Right renal cortex interstitium (tissue), 3 donors: ENCODE measurements around the gene FRAS1. TPM values are rescaled to one million over a fixed set of nuclear protein-coding genes. Genes with fewer than 3 reads are reported as not detected.
"Not testable (repeated sequence)": the region's sequence is repeated elsewhere in the genome, so short reads cannot be mapped to it uniquely, and the experiment has no call there.

Experiments
- DNase-seq, 3 donors: peaks; one replicate each; pipeline ENCODE4 v3.0.0-alpha.2; 2013; ENCODE audit warnings: low read depth in 3 of 3, low spot score in 2 of 3
- polyA plus RNA-seq, 3 donors: library from polyadenylated mRNA; unstranded; fragments of 120-200 nt; gene quantifications; one replicate each; pipeline ENCODE4 v1.2.1, GENCODE V29; 2013; ENCODE audit not compliant: insufficient read length in 3 of 3

Gene FRAS1
- polyA plus RNA-seq, 3 donors = 70.4 to 83.3 (median 77.4) TPM

DNA sequence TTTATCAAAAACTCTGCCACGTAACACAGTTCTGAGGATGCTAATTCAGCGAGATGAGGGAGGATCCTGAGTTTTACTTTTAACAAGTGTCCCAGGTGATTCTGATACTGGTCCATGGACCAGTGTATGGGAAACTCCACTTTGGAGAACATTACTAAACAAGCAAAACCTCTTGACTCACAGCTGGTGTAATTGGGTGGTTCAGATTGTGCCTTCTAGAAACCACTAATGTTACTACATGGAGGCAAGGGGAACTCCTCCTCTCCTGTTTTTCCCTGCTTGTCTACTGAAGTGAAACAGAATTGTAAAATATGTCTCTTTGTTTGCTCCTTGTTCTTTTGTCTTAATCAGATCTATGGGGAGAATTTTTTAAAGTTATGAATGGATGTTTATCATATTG lies 62.6 kb downstream of the FRAS1 start:
- DNase-seq = no peak

DNA sequence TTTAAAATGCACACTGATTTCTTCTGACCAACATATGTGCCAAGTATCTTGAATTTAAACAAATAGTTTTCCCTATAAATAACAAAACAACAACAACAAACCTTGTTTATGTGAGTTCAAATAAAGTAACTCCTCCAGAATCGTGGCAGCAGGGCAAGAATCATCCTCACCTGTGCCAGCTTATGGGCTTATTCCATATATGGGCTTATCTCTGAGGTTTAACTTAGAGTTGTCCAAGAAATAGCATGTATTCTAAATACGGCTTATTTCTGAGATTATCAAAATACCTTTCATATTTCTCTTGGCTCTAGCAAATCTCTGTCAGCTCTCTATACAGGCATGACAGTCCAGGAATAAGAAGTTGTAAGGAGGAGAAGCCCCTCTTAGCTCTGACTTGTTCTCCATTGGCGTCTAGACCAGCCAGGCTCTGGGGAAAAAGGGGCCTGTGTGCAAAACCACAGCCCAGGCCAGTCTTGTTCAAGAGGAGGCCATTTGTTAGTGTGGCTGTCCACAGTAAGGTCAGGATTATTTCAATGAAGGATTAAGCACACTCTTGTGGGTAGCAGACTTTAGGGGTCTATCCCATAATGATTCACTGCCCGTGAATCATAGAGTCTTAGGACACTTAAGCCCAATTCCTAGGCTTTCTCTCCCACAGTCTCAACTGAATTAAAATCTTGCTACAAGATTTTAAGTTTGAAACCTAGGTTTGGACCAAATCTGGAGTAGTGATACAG lies 63.2 kb downstream of the FRAS1 start:
- no peak for DNase-seq

DNA sequence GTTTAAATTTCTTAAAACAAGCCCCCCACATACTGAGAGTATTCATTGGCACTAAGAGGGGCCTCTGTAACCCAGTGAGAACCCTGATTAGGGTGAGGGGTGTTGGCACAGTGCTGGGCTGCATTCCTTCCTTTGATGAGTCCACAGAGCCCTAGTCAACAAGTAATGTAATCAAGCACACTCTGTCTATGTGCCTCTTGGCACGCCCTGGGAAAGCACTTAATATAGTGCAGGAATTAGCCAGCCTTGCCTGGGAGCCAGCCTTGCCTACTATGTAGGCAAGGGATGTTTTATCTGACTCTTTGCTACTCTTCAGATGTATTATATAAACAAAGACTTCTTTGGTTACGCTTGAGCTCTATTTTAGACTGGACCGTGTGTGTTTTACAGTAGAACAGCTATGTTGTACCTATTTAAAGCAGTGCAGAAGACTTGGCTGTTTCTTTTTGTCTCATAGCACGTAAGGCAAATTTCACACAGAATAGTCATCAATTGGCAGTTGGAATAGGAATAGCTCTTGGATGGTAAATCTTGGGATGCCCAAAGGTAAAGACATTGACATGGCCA lies 64.3 kb downstream of the FRAS1 start:
- no peak for DNase-seq

DNA sequence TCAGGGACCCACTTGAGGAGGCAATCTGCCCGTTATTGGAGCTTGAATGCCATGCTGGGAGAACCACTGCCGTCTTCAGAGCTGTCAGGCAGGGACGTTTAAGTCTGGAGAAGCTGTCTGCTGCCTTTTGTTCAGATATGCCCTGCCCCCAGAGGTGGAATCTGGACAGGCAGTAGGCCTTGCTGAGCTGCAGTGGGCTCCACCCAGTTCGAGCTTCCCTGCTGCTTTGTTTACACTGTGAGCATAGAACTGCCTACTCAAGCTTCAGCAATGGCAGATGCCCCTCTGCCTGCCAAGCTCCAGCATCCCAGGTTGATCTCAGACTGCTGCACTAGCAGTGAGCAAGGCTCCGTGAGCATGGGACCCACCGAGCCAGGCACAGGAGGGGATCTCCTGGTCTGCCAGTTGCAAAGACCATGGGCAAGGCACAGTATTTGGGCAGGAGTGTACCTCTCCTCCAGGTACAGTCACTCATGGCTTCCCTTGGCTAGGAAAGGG lies 68.8 kb downstream of the FRAS1 start:
- DNase-seq = not testable (repeated sequence)

DNA sequence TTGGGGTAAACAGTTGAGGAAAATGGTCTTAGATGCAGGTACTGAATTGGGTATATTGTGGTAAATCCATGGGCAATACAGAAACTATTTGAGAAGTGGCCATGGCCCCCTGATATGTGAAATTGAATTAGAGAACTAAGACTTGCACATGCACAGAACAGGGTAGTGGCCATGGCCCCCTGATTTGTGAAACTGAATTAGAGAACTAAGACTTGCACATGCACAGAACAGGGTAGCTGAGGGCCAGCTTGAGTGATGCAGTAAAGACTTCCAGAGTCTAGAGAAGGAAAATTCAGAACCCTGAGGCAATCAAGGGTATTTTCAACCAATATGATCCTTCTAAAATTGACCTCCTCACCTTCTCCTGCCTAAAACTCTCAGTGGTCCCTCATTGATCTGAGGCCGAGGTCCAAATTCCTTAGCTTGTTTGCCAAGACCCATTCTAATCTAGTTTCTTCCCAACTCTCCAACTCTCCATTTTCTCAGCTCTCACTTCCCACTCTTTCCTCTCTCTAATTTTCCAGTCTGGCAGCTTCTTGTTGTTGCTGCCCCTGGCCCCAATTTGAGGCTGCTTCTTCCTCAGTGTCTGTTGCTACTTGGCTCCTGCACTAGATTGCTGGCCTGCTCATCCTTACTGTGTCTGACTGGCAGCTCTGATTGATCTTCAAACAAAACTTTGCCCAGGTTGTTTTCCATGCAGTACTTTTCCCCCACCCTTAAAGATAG lies 72.4 kb downstream of the FRAS1 start:
- no peak for DNase-seq

DNA sequence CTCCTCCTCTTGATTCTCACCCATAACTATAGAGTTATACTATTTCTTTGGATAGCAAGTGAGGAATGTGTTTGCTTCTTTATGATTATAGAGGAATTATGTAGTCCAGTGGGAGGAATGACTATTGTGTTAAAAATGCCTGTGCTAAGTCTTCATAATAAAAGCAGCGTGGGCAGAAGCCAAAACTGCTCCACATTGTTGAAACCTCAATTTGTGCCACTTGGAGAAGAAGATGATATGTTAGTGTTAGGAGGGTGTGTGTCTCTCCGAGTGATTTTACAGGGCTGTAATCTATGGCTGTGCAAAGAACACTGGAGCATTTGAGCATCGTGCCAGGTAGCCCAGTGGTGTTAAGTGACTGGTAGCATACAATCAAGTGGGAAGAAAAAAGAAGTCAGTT lies 74.3 kb downstream of the FRAS1 start:
- DNase-seq = no peak

DNA sequence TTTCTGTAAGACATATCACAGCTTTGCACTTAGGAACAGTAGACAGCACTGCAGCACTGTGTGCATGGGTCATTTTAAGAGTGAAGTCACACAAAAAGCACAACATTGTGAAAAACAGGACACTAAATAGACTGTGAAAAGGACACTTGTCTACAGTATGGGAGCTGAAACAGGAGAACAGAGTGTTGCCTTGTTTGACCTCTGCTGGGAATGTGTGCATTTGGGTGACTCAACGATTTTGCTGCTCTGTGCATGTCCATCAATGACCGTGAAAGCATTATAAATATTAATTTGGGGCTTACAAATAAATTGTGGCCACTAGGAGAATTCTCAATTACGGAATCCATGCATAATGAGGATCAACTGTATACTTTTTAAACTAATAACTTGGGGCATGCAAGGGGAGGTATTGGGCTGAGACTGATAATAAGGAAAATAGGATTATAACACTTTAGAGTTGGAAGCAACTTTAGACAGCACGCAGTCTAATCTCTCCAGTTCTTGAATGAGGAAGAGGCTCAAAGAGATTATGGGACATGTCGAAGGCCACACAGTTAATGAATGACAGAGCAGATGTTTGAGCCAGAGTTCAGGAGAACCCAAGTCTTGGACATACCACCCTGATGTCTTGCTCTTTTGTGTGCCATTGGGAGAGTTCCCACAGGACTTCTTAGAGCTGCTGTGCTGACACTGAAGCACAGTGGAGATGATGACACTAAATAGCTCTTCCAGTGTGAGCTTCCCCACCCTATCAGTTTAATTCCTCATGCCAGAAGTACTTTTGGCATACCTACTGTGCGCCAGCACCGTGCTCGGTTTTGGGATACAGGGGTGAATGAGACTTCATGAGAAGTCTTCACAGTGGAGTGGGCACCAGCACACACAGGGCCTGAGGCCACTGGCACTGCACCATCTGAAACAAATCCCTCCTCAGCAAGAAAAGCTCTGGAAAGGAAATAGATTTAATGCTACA lies 79.3 kb downstream of the FRAS1 start:
- DNase-seq = no peak

DNA sequence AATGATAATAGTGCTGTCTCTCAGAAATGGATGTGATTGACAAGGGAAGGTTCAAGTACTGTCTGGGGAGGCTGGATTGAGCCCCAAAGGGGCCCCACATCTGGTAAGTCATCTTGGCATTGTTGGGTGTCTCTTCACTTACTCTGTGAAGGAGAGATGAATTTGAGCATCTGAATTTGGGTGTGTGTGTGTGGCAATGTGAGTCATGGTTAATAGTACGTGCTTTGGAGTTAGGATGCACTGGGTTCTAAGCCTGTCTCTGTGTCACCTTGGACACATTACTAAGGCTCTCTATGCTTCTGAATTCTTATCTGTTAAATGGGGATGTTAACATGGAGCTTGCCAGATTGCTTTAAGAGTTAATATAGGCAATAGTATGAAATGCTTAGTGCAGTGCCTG lies 80.4 kb downstream of the FRAS1 start:
- DNase-seq = no peak

DNA sequence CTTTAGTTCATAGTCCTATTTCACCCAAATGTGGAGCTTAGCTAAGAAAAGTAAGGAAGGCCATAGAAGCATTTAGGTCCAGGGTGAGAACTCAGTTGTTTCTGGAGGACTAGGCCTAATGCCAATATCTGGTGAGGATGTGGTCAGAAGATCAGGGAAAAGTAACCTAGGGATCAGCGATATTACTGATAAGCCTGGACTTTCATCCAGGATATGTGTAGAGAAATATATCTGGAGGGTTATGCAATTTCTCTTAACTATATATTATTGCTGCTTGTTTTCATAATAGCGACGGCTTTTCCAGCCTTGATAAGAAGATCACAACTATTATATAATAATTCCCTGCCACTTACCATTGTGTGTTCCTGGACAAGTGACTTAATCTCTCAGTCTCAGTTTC lies 81.1 kb downstream of the FRAS1 start:
- no peak for DNase-seq

DNA sequence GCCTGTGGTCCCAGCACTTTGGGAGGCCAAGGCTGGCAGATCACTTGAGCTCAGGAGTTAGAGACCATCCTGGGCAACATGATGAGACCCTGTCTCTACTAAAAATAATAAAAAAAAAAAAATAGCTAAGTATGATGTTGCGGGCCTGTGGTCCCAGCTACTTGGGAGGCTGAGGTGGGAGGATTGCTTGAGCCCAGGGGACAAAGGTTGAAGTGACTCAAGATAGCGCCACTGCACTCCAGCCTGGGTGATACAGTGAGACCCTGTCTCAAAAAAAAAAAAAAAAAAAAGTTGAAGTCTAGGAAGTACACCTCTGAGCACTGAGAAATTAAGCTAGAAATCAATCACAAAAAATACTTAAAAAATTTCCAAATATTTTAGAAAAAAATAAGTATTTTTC lies 86.5 kb downstream of the FRAS1 start:
- DNase-seq = no peak

DNA sequence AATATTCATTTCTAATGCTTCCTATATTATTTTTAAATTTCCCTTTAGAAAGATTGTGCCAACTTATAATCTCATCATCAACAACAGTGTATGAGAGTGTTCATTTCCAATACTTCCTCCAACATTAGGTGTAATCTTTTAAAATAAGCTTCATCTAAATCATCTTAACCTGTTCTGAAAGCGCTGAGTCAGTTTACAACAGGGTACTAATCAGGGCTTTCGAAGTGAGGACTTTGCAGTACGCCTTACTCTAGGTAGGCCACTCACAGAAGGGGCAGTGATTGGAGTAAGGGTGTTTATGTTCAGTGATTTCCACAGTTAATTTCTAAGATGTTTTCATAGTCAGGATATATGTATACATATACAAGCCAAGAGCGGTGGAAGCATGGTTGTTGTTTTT lies 87.9 kb downstream of the FRAS1 start:
- DNase-seq = no peak

DNA sequence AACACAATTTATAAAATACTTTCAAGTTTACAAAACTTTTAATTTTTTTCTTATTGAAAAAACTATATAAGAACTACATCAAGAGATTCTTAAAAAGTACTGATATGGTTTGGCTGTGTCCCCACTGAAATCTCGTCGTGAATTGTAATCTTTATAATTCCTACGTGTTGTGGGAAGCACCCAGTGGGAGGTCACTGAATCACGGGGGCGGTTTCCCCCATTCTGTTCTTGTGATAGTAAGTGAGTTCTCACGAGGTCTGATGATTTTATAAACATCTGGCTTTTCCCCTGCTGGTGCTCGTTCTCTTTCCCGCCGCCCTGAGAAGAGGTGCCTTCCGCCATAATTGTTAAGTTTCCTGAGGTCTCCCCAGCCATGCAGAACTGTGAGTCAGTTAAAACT lies 88.5 kb downstream of the FRAS1 start:
- DNase-seq = no peak

DNA sequence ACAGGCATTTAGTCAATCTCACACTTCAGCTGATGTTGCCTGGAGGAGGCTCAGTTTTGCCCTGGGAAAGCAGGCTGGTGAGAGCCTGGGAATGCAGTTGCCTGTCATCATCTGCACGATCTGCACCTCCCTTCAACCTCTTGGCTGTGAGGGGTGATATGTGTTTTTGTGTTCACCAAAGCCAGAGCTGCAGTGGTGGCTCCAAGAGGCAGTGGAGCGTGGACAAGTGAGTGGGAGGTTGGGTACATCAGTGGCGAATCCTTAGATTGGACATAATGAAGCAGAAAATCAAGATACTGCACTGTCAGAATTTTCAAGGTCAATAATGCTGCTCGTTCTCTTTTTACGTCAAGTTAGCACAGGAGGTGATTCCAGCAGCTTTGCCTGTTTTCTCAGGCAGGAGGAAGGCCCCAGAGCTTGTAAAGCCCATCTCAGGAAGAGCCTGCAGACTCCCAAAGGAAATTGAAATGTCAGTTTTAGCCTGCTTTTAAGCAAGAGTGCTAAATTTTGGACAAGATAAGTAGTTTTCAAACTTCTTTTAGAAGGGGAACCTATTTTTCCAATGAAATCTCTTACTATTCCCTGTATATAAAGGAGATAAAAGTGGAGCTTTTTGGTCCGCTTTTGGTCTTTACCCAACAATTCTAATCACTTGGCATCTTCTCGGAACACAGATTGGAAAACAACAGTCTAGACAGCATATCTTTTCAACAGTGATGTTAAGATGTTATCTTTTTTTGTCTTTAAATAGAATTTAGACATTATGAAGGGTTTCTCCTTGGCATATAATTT lies 92.8 kb downstream of the FRAS1 start:
- peak in 2 of 3 donors; percentile 41 to 49 for DNase-seq

DNA sequence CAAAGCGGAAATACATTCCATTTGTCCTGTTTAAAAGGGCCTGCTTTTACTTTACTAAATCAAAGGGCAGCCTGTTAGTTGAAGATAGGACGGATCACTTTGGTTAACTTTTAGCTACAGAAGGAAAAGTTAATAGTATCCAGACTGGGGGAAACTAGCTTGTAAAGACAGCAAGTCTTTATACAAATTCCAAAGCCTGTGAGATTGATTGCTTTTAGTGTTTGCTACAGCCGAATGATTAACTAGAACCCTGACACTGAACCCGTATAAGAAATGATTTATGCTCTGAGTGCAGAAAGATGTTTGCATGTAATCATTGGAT lies 93.4 kb downstream of the FRAS1 start:
- DNase-seq = peak in 1 of 3 donors; percentile 39

DNA sequence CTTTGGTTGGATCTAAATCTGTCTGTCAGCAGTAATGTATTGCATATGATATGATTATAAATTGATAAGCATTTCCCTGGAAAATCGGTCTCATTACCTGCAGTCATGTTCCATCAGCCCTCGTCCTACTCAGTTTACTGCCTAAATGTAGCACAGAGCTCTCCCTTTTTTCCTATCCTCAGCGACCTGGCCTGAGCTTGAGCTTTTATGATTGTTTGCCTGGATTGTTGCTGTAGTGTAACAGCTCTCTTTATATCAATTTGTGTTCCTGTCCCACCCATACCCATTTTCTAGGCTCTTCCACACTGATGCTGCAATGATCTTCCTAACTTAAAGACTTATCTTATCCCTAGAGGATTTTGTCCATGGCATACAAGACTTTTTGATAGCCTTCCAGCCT lies 95.7 kb downstream of the FRAS1 start:
- DNase-seq = no peak

DNA sequence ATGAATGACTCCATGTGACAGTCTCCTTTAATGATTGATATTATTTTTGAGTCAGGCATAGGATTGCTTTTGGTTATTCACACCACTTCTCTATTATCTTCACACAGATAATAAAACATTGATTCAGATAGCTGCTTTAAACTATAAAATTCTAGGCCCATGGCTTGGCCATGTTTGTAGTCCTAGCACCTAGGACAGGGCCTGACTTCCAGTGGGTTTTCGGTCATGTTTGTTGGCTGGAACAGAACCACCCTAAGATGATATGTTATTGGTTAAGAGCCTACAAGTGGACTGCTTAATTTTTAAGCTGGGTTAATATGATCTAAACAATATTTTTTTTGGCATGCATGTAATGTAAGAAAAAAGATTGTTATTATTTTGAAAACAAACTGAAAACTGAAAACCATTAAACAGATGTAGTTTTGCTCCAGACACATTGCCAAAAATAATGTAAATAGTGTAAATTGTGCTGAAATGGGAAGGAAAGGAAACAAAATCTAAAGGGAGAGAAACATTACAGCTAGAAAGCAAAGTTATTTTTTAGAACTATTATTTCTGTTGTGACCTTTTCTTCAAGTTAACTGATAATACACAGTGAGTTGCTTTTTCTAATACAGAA lies 98.0 kb downstream of the FRAS1 start:
- no peak for DNase-seq

DNA sequence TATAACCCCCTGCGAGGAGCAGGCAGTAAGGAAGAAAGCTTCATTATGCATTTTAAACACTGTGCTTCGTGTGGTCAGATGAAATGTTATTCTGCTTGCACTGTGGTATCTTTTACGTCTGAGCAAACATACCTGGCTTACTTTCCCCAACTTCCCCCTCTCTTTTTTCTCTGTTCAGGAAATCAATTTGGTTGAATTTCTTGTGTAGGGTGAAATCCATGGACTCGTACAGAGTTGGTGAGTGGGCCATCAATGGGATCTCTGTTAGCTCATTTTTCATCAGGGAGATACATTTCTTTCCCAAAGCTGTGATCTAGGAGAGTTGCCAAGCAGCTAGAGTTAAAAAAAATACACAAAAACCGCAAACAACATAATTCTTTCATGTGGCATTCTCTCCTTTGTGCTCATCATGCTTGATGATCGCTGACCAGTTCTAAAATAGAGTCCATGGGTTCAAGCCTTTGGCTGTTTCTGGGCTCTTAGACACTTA lies 98.5 kb downstream of the FRAS1 start:
- no peak for DNase-seq

DNA sequence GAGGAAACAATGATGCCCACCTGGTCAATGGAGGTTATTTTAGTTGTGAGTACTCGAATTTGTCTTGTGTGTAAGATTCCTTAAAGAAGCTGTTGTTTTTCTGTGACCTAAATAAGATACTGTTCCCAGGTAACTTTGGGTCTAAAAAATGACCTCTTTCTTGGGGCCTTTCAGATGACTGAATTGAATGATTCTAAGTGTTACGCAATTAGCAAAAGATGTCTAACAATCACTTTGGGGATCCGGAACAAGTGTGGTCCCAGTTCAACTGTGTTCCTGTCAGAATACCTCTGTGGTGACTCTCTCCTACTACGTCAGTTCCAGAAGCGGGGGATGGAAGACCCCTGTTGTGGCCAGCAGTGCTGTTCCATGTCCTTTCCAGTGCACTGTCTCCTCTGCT lies 99.4 kb downstream of the FRAS1 start:
- no peak for DNase-seq

DNA sequence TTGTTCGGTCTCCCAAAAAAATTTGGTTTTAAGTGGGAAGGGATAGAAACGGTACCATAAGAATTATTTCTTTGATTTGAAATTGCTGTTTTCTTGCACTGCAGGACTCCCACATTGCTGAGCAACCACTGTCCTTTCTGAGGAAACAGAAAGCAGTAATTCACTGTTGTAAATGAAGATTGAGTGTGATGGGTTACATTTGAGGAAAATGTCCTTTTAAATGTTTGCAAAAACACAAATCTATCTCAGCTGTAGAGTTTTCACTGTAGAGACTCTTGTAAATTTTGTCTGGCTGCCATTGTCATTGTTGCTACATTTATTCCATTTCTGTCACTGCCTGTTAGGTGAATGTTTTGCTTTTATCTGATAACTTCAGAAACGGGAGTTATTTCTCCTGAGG lies 105.2 kb downstream of the FRAS1 start:
- DNase-seq = no peak
